Osteoblast (primary cell): ENCODE results near the gene SCARF2. TPM values are rescaled to one million over a fixed set of nuclear protein-coding genes. Genes with fewer than 3 reads are reported as not detected.

Source experiments
- DNase-seq: peaks from one replicate; pipeline ENCODE4 v3.0.0; 2011; ENCODE audit warnings: low spot score, mixed read lengths; ENCODE audit not compliant: insufficient read length; ENCODE audit errors: missing footprints
- H2AFZ ChIP-seq: 2 replicates; pipeline ENCODE4 v1.6.0; 2011; ENCODE audit warnings: mild to moderate bottlenecking, low read length
- H3K27ac ChIP-seq: 2 replicates; pipeline ENCODE4 v1.5.1; 2011; ENCODE audit warnings: mild to moderate bottlenecking, low read depth, low read length, moderate library complexity
- H3K27me3 ChIP-seq: 2 replicates; pipeline ENCODE4 v1.6.0; 2012; ENCODE audit warnings: mild to moderate bottlenecking, control low read depth, inconsistent platforms, low read length, moderate library complexity; ENCODE audit not compliant: insufficient read depth
- H3K36me3 ChIP-seq: 2 replicates; pipeline ENCODE4 v1.5.1; 2011; ENCODE audit warnings: mild to moderate bottlenecking, low read length, control low read depth, moderate library complexity; ENCODE audit not compliant: insufficient read depth
- H3K4me1 ChIP-seq: 2 replicates; pipeline ENCODE4 v1.5.1; 2011; ENCODE audit warnings: mild to moderate bottlenecking, low read length, control low read depth, moderate library complexity; ENCODE audit not compliant: insufficient read depth
- H3K4me2 ChIP-seq: 2 replicates; pipeline ENCODE4 v1.6.0; 2011; ENCODE audit warnings: mild to moderate bottlenecking, low read length; ENCODE audit not compliant: insufficient read depth
- H3K4me3 ChIP-seq: fragments of 200-600 bp; sonication (generic); 3 replicates; pipeline ENCODE4 v1.5.1; 2012; ENCODE audit warnings: mild to moderate bottlenecking, low read length, inconsistent platforms; ENCODE audit not compliant: insufficient read depth
- H3K79me2 ChIP-seq: 2 replicates; pipeline ENCODE4 v1.6.0; 2012; ENCODE audit warnings: mild to moderate bottlenecking, low read length, control low read depth, inconsistent platforms; ENCODE audit not compliant: insufficient read depth
- H3K9me3 ChIP-seq: 2 replicates; pipeline ENCODE4 v1.5.1; 2011; ENCODE audit warnings: low read depth, low read length, control low read depth
- H4K20me1 ChIP-seq: 2 replicates; pipeline ENCODE4 v1.6.0; 2012; ENCODE audit warnings: mild to moderate bottlenecking, low read length, control low read depth; ENCODE audit not compliant: insufficient read depth
- CTCF ChIP-seq: IDR thresholded peaks from 2 replicates; pipeline ENCODE4 v1.5.1; 2011; ENCODE audit warnings: mild to moderate bottlenecking, low read depth, low read length, moderate library complexity; ENCODE audit errors: extremely low read depth
- total RNA-seq: library from RNA; depleted of rRNA; stranded (reverse); fragments of >200 nt; gene quantifications from 2 replicates; pipeline ENCODE4 v1.2.3, GENCODE V29; 2012

SCARF2 gene
- total RNA-seq, 1 donor: 23.9 TPM

- Histone ChIP-seq H3K36me3 (peaks cover 29% of the 10 kb centered on the region), H3K4me2 (no peak overlapping the region), H3K79me2 (no peaks in the 10 kb centered on the region), H3K9me3 (no peaks in the 10 kb centered on the region), H3K4me3 (no peak overlapping the region), H4K20me1 (no peaks in the 10 kb centered on the region), H3K27me3 (no peaks in the 10 kb centered on the region), H3K4me1 (no peaks in the 10 kb centered on the region), H3K27ac (no peak overlapping the region), H2AFZ (no peak overlapping the region)
- no peak for TF ChIP-seq CTCF
- peak; percentile 73 for DNase-seq
Observed at GRCh38 chr22:20448630-20449029, 11.0 kb upstream of the SCARF2 start.

GRCh38 chr22:20446383-20446970 is 8.9 kb upstream of the SCARF2 start:
- no peaks in the 10 kb centered on the region for H3K79me2 ChIP-seq
- no peak overlapping the region for H3K27ac ChIP-seq
- H3K4me1 ChIP-seq: no peaks in the 10 kb centered on the region
- no peak for TF ChIP-seq CTCF
- no peak overlapping the region for H3K4me2 ChIP-seq
- H3K27me3 ChIP-seq: no peaks in the 10 kb centered on the region
- H4K20me1 ChIP-seq: no peaks in the 10 kb centered on the region
- H3K36me3 ChIP-seq: peaks cover 31% of the 10 kb centered on the region
- no peak overlapping the region for H3K4me3 ChIP-seq
- no peak for DNase-seq
- H3K9me3 ChIP-seq: no peaks in the 10 kb centered on the region
- H2AFZ ChIP-seq: no peak overlapping the region

- Histone ChIP-seq H3K27me3 (no peaks in the 10 kb centered on the region), H3K4me1 (peaks cover under 1% of the 10 kb centered on the region), H3K79me2 (no peaks in the 10 kb centered on the region), H2AFZ (no peak overlapping the region), H4K20me1 (peaks cover 6% of the 10 kb centered on the region), H3K36me3 (peaks cover 31% of the 10 kb centered on the region), H3K4me2 (no peak overlapping the region), H3K9me3 (no peaks in the 10 kb centered on the region), H3K4me3 (no peak overlapping the region), H3K27ac (no peak overlapping the region)
- TF ChIP-seq CTCF: no peak
- peak; percentile 51 for DNase-seq
Observed at GRCh38 chr22:20444325-20444724, 6.7 kb upstream of the SCARF2 start.

GRCh38 chr22:20442485-20443284 is 5.1 kb upstream of the SCARF2 start:
- H3K9me3 ChIP-seq: no peaks in the 10 kb centered on the region
- no peak overlapping the region for H3K4me2 ChIP-seq
- H3K27ac ChIP-seq: no peak overlapping the region
- H3K79me2 ChIP-seq: no peaks in the 10 kb centered on the region
- no peaks in the 10 kb centered on the region for H3K27me3 ChIP-seq
- no peak overlapping the region for H2AFZ ChIP-seq
- TF ChIP-seq CTCF: no peak
- peaks cover 11% of the 10 kb centered on the region for H3K4me1 ChIP-seq
- H3K36me3 ChIP-seq: peaks cover 31% of the 10 kb centered on the region
- no peak overlapping the region for H3K4me3 ChIP-seq
- H4K20me1 ChIP-seq: peaks cover 6% of the 10 kb centered on the region
- peak; percentile 80 for DNase-seq
